Subcutaneous abdominal adipose tissue (tissue), 5 donors: ENCODE results near the gene FAM209B.
"Not testable (repeated sequence)": the region's sequence is repeated elsewhere in the genome, so short reads cannot be mapped to it uniquely, and the experiment has no call there.

Experiments
- H3K27ac ChIP-seq: one replicate; pipeline ENCODE4 v1.7.0; 2013; ENCODE audit warnings: low read depth, mild to moderate bottlenecking, inconsistent platforms, low read length, moderate library complexity
- H3K27me3 ChIP-seq, 5 donors: one replicate each; pipeline ENCODE4 v1.7.0; 2013; ENCODE audit warnings: low read length in 5 of 5, inconsistent platforms in 1 of 5; ENCODE audit not compliant: control insufficient read depth in 5 of 5, insufficient read depth in 4 of 5
- H3K36me3 ChIP-seq, 5 donors: one replicate each; pipeline ENCODE4 v1.7.0; 2013; ENCODE audit warnings: low read length in 5 of 5; ENCODE audit not compliant: control insufficient read depth in 5 of 5, insufficient read depth in 5 of 5
- H3K4me1 ChIP-seq, 5 donors: one replicate each; pipeline ENCODE4 v1.7.0; 2013; ENCODE audit warnings: low read length in 5 of 5, mild to moderate bottlenecking in 3 of 5, moderate library complexity in 1 of 5; ENCODE audit not compliant: control insufficient read depth in 5 of 5, insufficient read depth in 5 of 5
- H3K4me3 ChIP-seq, 5 donors: one replicate each; pipeline ENCODE4 v1.7.0; 2013; ENCODE audit warnings: low read length in 5 of 5, low read depth in 1 of 5
- H3K9ac ChIP-seq, 5 donors: one replicate each; pipeline ENCODE4 v1.7.0; 2013; ENCODE audit warnings: low read length in 5 of 5, mild to moderate bottlenecking in 4 of 5, moderate library complexity in 3 of 5
- H3K9me3 ChIP-seq, 5 donors: one replicate each; pipeline ENCODE4 v1.7.0; 2013; ENCODE audit warnings: low read length in 5 of 5; ENCODE audit not compliant: control insufficient read depth in 5 of 5
- donor health status: healthy.
- donor health status: healthy.
- donor health status: healthy.
- donor health status: healthy.
- donor health status: healthy.

Gene FAM209B

GRCh38 chr20:56513161-56514150 lies 19.6 kb upstream of the FAM209B start:
- H3K4me1 ChIP-seq, result peaks cover 0 to 24% (median 19%) of the 10 kb centered on the region in 5 donors
- H3K4me3 ChIP-seq, result no peak overlapping the region
- H3K27me3 ChIP-seq, result no peaks in the 10 kb centered on the region
- peaks cover 0 to 4% (median 0%) of the 10 kb centered on the region in 5 donors for H3K9me3 ChIP-seq
- peaks cover 0 to 53% (median 33%) of the 10 kb centered on the region in 5 donors for H3K36me3 ChIP-seq
- H3K9ac ChIP-seq, result no peak overlapping the region
- no peak overlapping the region for H3K27ac ChIP-seq

DNA sequence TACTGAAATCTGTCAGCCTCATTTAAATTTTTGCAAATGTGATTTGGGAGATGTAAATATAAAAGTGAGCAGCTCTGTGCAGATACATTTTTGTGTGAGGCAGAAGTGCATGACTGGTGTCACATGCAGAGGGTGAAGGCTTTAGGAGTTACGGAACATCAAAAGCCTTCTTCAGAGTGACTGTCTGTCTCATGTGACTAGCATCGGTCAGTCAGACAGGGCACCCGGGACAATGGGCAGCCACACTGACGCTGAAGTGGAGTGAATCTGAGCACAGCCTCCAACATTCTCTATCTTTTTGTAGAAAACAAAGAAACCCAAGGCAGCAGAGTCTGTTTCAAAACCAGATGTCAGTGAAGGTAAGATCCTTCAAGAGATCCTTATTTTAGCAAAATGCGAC lies 16.4 kb upstream of the FAM209B start:
- Histone ChIP-seq H3K9ac (peak overlapping the region in 1 of 5 donors; percentile 19), H3K27me3 (no peaks in the 10 kb centered on the region), H3K4me3 (no peak overlapping the region), H3K9me3 (peaks cover 0 to 21% (median 14%) of the 10 kb centered on the region in 5 donors), H3K4me1 (peaks cover 0 to 24% (median 19%) of the 10 kb centered on the region in 5 donors), H3K27ac (peak overlapping the region; percentile 63), H3K36me3 (peaks cover 3 to 71% (median 57%) of the 10 kb centered on the region in 5 donors)

- Histone ChIP-seq H3K27me3 (no peaks in the 10 kb centered on the region), H3K27ac (peak overlapping the region; percentile 63), H3K4me1 (peaks cover 0 to 24% (median 19%) of the 10 kb centered on the region in 5 donors), H3K4me3 (no peak overlapping the region), H3K36me3 (peaks cover 3 to 66% (median 57%) of the 10 kb centered on the region in 5 donors), H3K9me3 (peaks cover 0 to 21% (median 16%) of the 10 kb centered on the region in 5 donors), H3K9ac (no peak overlapping the region)
These were observed 15.8 kb upstream of the FAM209B start for GRCh38 chr20:56517211-56517610.

DNA sequence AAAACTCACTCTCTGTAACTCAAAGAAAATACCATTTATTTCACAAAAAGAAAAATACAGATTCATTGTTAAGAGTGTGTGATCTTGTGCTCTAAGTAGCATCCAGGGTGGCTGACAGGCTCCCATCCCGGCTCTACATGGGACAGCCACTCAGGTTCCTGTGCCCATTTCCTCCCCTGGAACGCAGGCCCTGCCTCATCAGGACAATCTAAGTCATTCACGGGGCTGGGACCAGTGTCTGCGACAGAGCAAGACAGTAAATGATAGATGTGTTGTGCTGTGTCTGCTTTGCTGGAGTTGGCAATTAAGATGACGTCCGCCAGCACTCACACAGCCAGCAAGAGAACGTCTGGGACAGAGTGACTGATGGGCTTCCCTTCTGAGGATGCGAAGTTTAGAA lies 15.4 kb upstream of the FAM209B start:
- H3K27me3 ChIP-seq, result no peaks in the 10 kb centered on the region
- H3K9ac ChIP-seq, result no peak overlapping the region
- peaks cover 0 to 21% (median 16%) of the 10 kb centered on the region in 5 donors for H3K9me3 ChIP-seq
- H3K4me3 ChIP-seq, result no peak overlapping the region
- peaks cover 0 to 24% (median 19%) of the 10 kb centered on the region in 5 donors for H3K4me1 ChIP-seq
- peaks cover 3 to 63% (median 52%) of the 10 kb centered on the region in 5 donors for H3K36me3 ChIP-seq
- peak overlapping the region; percentile 63 for H3K27ac ChIP-seq

GRCh38 chr20:56518126-56518525 lies 14.9 kb upstream of the FAM209B start:
- peaks cover 0 to 21% (median 16%) of the 10 kb centered on the region in 5 donors for H3K9me3 ChIP-seq
- no peaks in the 10 kb centered on the region for H3K27me3 ChIP-seq
- H3K4me1 ChIP-seq, result peaks cover 0 to 24% (median 19%) of the 10 kb centered on the region in 5 donors
- H3K4me3 ChIP-seq, result no peak overlapping the region
- H3K27ac ChIP-seq, result no peak overlapping the region
- no peak overlapping the region for H3K9ac ChIP-seq
- peaks cover 3 to 58% (median 51%) of the 10 kb centered on the region in 5 donors for H3K36me3 ChIP-seq

GRCh38 chr20:56518721-56519398 lies 14.2 kb upstream of the FAM209B start:
- H3K4me1 ChIP-seq, result peaks cover 0 to 24% (median 19%) of the 10 kb centered on the region in 5 donors
- no peak overlapping the region for H3K27ac ChIP-seq
- no peaks in the 10 kb centered on the region for H3K27me3 ChIP-seq
- H3K4me3 ChIP-seq, result no peak overlapping the region
- H3K9ac ChIP-seq, result no peak overlapping the region
- peaks cover 0 to 21% (median 16%) of the 10 kb centered on the region in 5 donors for H3K9me3 ChIP-seq
- H3K36me3 ChIP-seq, result peaks cover 3 to 51% (median 44%) of the 10 kb centered on the region in 5 donors

DNA sequence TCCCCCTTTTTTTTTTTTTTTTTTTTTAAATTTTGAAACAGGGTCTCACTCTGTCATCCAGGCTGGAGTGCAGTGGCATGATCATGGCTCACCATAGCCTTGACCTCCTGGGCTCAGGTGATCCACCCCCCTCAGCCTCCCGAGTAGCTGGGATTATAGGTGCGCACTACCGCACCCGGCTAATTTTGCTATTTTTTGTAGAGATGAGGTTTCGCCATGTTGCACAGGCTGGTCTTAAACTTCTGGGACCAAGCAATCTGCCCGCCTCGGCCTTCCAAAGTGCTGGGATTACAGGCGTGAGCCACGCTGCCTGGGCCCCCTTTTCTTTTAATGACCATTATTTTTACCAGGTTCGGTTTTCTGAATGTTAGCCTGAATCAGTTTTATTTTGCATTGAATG lies 13.5 kb upstream of the FAM209B start:
- peaks cover 0 to 24% (median 19%) of the 10 kb centered on the region in 5 donors for H3K4me1 ChIP-seq
- H3K27ac ChIP-seq, result no peak overlapping the region
- H3K27me3 ChIP-seq, result no peaks in the 10 kb centered on the region
- H3K36me3 ChIP-seq, result peaks cover 3 to 44% (median 38%) of the 10 kb centered on the region in 5 donors
- no peak overlapping the region for H3K9ac ChIP-seq
- peaks cover 0 to 21% (median 16%) of the 10 kb centered on the region in 5 donors for H3K9me3 ChIP-seq
- no peak overlapping the region for H3K4me3 ChIP-seq

DNA sequence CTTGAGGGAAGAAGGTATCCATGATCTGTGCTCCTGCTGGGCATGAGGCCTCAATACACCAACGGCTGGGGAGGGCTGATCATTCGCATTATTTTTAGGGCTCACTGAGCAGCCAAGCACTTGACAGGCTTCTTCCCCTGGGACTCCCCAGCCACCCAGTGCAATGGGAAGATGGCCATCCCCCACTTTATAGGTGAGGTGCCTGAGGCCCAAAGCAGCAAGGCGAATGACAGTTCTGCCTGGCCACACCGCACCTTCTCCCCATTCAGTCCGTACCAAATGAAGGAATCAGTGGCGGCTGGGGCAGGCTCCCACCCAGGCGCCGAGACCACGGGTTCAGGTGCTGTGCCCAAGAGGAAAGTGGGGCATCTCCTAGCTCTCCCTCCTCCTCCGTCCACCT lies 12.9 kb upstream of the FAM209B start:
- Histone ChIP-seq H3K27ac (no peak overlapping the region), H3K9ac (no peak overlapping the region), H3K36me3 (peaks cover 3 to 43% (median 38%) of the 10 kb centered on the region in 5 donors), H3K27me3 (no peaks in the 10 kb centered on the region), H3K4me1 (peaks cover 0 to 22% (median 19%) of the 10 kb centered on the region in 5 donors), H3K4me3 (peak overlapping the region in 1 of 5 donors; percentile 29), H3K9me3 (peaks cover 0 to 21% (median 16%) of the 10 kb centered on the region in 5 donors)

- not testable (repeated sequence) for H3K27ac ChIP-seq, H3K27me3 ChIP-seq, H3K4me3 ChIP-seq, H3K9ac ChIP-seq
- peaks cover 3 to 41% (median 38%) of the 10 kb centered on the region in 5 donors for H3K36me3 ChIP-seq
- H3K4me1 ChIP-seq, result peaks cover 0 to 15% (median 13%) of the 10 kb centered on the region in 5 donors
- H3K9me3 ChIP-seq, result peaks cover 0 to 21% (median 16%) of the 10 kb centered on the region in 5 donors
These were observed 12.2 kb upstream of the FAM209B start for GRCh38 chr20:56520746-56521354.
